MCF 10A (cell line): ENCODE results near the gene FLT4. TPM values are rescaled to one million over a fixed set of nuclear protein-coding genes. Genes with fewer than 3 reads are reported as not detected.

Experiments
- BruUV-seq: library from RNA; stranded (reverse); fragments of 400-500 nt; replicated peaks from 2 replicates; lab custom pipeline; 2021; lab: Mats Ljungman, UMichigan
- CTCF ChIA-PET: fragments of 300-600 bp; sonication (Branson Sonifier 250); formaldehyde crosslinking; extraction: SDS; loops from one replicate; lab custom pipeline; 2021; ENCODE audit warnings: antibody characterized with exemption, inconsistent platforms; lab: Yijun Ruan, JAX
- POLR2A ChIA-PET: fragments of 300-600, 350-650 bp; sonication (Branson Sonifier 250); formaldehyde crosslinking; extraction: SDS; loops from one replicate; lab custom pipeline; 2020; ENCODE audit warnings: antibody characterized with exemption, inconsistent platforms; lab: Yijun Ruan, JAX
- DNase-seq: peaks from one replicate; pipeline ENCODE4 v3.0.0-alpha.2; 2018; ENCODE audit not compliant: unreplicated experiment
- H3K27ac Mint-ChIP-seq: one replicate; pipeline ENCODE4 v1.8.0; 2022; ENCODE audit warnings: mild to moderate bottlenecking, low read depth, mixed read lengths; ENCODE audit not compliant: unreplicated experiment
- H3K27me3 Mint-ChIP-seq: one replicate; pipeline ENCODE4 v1.8.0; 2022; ENCODE audit warnings: mixed read lengths; ENCODE audit not compliant: insufficient read depth, unreplicated experiment
- H3K36me3 Mint-ChIP-seq: one replicate; pipeline ENCODE4 v1.8.0; 2022; ENCODE audit warnings: mild to moderate bottlenecking, moderate library complexity, mixed read lengths; ENCODE audit not compliant: insufficient read depth, unreplicated experiment
- H3K4me1 Mint-ChIP-seq: one replicate; pipeline ENCODE4 v1.8.0; 2022; ENCODE audit warnings: mixed read lengths; ENCODE audit not compliant: insufficient read depth, unreplicated experiment
- H3K4me3 Mint-ChIP-seq: one replicate; pipeline ENCODE4 v1.8.0; 2022; ENCODE audit warnings: mild to moderate bottlenecking, moderate library complexity, mixed read lengths; ENCODE audit not compliant: unreplicated experiment
- H3K9me3 Mint-ChIP-seq: one replicate; pipeline ENCODE4 v1.8.0; 2022; ENCODE audit warnings: mixed read lengths; ENCODE audit not compliant: unreplicated experiment
- intact Hi-C: fragments of 100-400 bp; cut with micrococcal nuclease; formaldehyde crosslinking; loops from 2 replicates; pipeline ENCODE4 v1.14.1; 2022
- total RNA-seq: library from RNA; stranded (reverse); gene quantifications from 2 replicates; pipeline ENCODE4 v1.2.3, GENCODE V29; 2022
- TF ChIP-seq, protein P1 (sequence below): fragments of 200-600 bp; IDR thresholded peaks from one replicate; pipeline ENCODE4 v1.8.0; 2022; ENCODE audit warnings: antibody characterized with exemption, mild to moderate bottlenecking; ENCODE audit not compliant: unreplicated experiment

FLT4 gene
- total RNA-seq, 1 experiment from 2014 or later: not detected

DNA sequence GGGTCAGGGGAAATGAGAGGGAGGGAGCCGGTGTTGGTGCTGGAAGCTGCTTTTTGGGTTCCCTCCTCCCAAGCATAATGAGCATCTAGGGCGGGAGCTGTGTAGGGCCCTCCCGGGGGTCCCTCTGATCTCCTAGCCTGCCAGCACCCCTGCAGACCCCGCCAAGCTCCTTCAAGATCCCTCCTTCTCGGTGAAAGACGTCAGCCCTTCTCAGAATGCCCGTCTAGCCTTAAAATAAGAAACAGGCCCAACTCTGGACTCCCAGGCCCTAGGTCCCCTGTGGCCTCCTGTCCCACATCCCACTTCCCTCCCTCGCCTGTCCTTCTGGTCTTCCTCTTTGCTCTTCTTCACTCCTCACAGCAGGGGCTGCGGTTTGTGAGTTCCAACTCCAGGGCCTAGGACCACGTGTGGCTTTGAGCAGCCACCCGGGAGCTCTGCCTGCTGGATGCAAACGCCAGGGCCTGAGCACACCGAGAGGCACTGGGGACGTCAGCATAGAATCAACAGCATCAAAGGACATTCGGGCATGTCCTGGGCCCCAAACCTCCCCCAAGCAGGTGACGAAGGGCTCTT is 49.3 kb downstream of the FLT4 start:
- H3K9me3 Mint-ChIP-seq: no peaks in the 10 kb centered on the region
- intact Hi-C loops: no loop called here
- BruUV-seq: no TSS peak
- POLR2A ChIA-PET: no interaction called here
- H3K4me1 Mint-ChIP-seq: no peaks in the 10 kb centered on the region
- no peak for DNase-seq
- no peak overlapping the region for H3K27ac Mint-ChIP-seq
- H3K36me3 Mint-ChIP-seq: no peaks in the 10 kb centered on the region
- TF ChIP-seq, protein P1, sequence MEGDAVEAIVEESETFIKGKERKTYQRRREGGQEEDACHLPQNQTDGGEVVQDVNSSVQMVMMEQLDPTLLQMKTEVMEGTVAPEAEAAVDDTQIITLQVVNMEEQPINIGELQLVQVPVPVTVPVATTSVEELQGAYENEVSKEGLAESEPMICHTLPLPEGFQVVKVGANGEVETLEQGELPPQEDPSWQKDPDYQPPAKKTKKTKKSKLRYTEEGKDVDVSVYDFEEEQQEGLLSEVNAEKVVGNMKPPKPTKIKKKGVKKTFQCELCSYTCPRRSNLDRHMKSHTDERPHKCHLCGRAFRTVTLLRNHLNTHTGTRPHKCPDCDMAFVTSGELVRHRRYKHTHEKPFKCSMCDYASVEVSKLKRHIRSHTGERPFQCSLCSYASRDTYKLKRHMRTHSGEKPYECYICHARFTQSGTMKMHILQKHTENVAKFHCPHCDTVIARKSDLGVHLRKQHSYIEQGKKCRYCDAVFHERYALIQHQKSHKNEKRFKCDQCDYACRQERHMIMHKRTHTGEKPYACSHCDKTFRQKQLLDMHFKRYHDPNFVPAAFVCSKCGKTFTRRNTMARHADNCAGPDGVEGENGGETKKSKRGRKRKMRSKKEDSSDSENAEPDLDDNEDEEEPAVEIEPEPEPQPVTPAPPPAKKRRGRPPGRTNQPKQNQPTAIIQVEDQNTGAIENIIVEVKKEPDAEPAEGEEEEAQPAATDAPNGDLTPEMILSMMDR: no peak
- H3K27me3 Mint-ChIP-seq: peaks cover 14% of the 10 kb centered on the region
- no peak overlapping the region for H3K4me3 Mint-ChIP-seq
- CTCF ChIA-PET: interaction anchor here (0.7 to 1.2 kb wide), 2 partner anchors 133 to 272 kb away, joined by 3 to 4 read pairs; no protein-coding TSS in a partner anchor

DNA sequence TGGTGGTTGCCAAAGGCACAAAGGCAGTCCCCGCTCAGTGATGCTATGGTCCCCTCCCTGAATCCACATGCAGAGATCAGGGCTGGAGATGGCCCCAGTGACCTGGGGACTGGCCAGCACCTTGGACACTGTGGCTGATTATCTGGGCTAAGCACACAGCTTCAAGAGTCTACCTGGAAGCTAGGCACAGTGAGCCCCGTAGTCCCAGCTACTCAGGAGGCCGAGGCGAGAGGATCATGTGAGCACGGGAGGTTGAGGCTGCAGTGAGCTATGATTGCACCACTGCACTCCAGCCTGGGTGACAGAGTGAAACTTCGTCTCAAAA is 49.8 kb downstream of the FLT4 start:
- no peaks in the 10 kb centered on the region for H3K4me1 Mint-ChIP-seq
- TF ChIP-seq, protein P1: no peak
- intact Hi-C loops: no loop called here
- no peak for DNase-seq
- H3K36me3 Mint-ChIP-seq: no peaks in the 10 kb centered on the region
- H3K4me3 Mint-ChIP-seq: no peak overlapping the region
- BruUV-seq: no TSS peak
- H3K9me3 Mint-ChIP-seq: no peaks in the 10 kb centered on the region
- POLR2A ChIA-PET: interaction anchor here (0.9 kb wide), 1 partner anchor 19 kb away, joined by 4 read pairs; no protein-coding TSS in a partner anchor
- CTCF ChIA-PET: interaction anchor here (1.2 kb wide), 1 partner anchor 271 kb away, joined by 3 read pairs; no protein-coding TSS in a partner anchor
- peaks cover 9% of the 10 kb centered on the region for H3K27me3 Mint-ChIP-seq
- H3K27ac Mint-ChIP-seq: no peak overlapping the region

DNA sequence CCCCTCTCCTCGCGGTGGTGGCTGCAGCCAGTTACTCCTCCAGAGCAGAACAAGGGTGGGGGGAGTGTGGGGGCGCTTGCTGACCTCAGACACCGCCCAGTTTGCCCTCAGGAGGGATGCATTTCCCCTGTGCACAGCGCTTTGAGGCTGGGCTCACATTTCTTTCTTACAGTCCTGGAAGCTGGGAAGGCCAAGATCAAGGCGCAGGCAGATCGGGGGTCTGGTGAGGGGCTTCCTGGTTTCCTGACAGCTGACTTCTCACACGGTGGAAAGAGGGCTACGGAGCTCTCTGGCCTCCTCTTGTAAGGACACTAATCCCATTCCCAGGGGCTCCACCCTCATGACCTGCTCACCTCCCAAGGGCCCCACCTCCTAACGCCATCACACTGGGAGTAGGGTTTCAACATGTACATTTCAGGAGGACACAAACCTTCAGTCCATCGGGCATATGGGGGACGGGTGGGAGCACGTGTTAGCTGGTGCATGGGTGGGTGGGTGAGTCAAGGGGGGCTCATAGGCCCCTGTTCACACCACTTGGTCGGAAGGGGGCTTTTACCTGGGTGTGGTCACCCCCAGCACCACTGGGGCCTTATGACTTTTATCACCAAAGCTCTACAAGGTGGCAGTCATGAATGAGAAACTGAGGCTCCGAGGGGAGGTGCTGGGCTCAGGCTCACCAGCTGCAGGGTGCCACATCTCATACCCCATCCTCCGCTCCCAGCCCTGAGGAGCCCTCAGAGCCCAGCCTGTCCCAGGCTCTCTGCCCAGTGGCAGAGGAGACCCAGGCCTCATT is 50.4 kb downstream of the FLT4 start:
- no peaks in the 10 kb centered on the region for H3K4me1 Mint-ChIP-seq
- TF ChIP-seq, protein P1: no peak
- intact Hi-C loops: no loop called here

DNA sequence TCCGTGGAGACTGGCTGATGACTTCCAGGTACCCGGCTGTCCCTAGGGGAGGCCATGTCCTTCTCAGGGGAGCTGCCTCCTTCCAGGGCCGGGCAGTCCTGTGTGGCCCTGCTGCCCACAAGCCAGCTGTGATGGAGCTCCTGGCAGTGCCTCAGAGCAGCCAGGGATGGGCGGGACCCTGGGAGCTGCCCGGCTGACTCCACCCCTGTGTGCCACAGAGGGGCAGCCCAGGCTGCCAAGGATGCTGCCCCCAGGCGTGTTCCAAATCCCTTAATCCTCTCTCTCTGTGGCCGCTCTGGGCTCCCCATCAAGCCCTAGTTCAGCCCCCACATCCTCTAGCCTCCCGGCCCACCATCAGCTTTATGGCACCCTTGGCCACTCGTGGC is 51.1 kb downstream of the FLT4 start:
- TF ChIP-seq, protein P1: no peak
- CTCF ChIA-PET: interaction anchor here (0.6 to 1.6 kb wide), 2 partner anchors 8 to 729 kb away, joined by 3 to 6 read pairs; no protein-coding TSS in a partner anchor
- POLR2A ChIA-PET: interaction anchor here (0.6 kb wide), 1 partner anchor 14 kb away, joined by 3 read pairs; no protein-coding TSS in a partner anchor
- no peaks in the 10 kb centered on the region for H3K36me3 Mint-ChIP-seq
- DNase-seq: no peak
- BruUV-seq: no TSS peak
- no peaks in the 10 kb centered on the region for H3K4me1 Mint-ChIP-seq
- H3K9me3 Mint-ChIP-seq: no peaks in the 10 kb centered on the region
- H3K27ac Mint-ChIP-seq: no peak overlapping the region
- H3K27me3 Mint-ChIP-seq: peaks cover 13% of the 10 kb centered on the region
- H3K4me3 Mint-ChIP-seq: no peak overlapping the region
- intact Hi-C loops: no loop called here

More for the DNA sequence above, 50.4 kb downstream of the FLT4 start:
- POLR2A ChIA-PET: interaction anchor here (0.6 to 0.9 kb wide), 2 partner anchors 15 to 18 kb away, joined by 3 to 4 read pairs; no protein-coding TSS in a partner anchor
- no TSS peak for BruUV-seq
- H3K36me3 Mint-ChIP-seq: no peaks in the 10 kb centered on the region
- H3K4me3 Mint-ChIP-seq: no peak overlapping the region
- H3K9me3 Mint-ChIP-seq: no peaks in the 10 kb centered on the region
- CTCF ChIA-PET: interaction anchor here (0.6 to 1.2 kb wide), 2 partner anchors 270 to 730 kb away, joined by 3 read pairs; no protein-coding TSS in a partner anchor
- H3K27me3 Mint-ChIP-seq: peaks cover 9% of the 10 kb centered on the region
- DNase-seq: no peak
- no peak overlapping the region for H3K27ac Mint-ChIP-seq
